DOHH2 (cell line): ENCODE data around the gene RGS9BP.

Source experiments
- H3F3A ChIP-seq: fragments of 200-600 bp; sonication (generic), shearing (Covaris generic); 2 replicates; pipeline ENCODE4 v1.6.0; 2016; ENCODE audit warnings: antibody characterized with exemption, mild to moderate bottlenecking; ENCODE audit not compliant: control insufficient read depth, insufficient read depth
- H3K27ac ChIP-seq: fragments of 200-600 bp; sonication (generic); 2 replicates; pipeline ENCODE4 v1.5.1; 2014; ENCODE audit warnings: low read depth, mild to moderate bottlenecking, low read length, moderate library complexity
- H3K27me3 ChIP-seq: fragments of 200-600 bp; sonication (generic); 2 replicates; pipeline ENCODE4 v1.6.1; 2014; ENCODE audit warnings: mild to moderate bottlenecking, low read length, mixed read lengths; ENCODE audit not compliant: control insufficient read depth
- H3K36me3 ChIP-seq: fragments of 200-600 bp; sonication (generic); 2 replicates; pipeline ENCODE4 v1.6.1; 2014; ENCODE audit warnings: mild to moderate bottlenecking, low read length, moderate library complexity, mixed read lengths; ENCODE audit not compliant: control insufficient read depth
- H3K4me1 ChIP-seq: fragments of 200-600 bp; sonication (generic); 2 replicates; pipeline ENCODE4 v1.6.1; 2014; ENCODE audit warnings: mild to moderate bottlenecking, low read length, mixed read lengths; ENCODE audit not compliant: control insufficient read depth
- H3K4me2 ChIP-seq: fragments of 200-600 bp; sonication (generic); 2 replicates; pipeline ENCODE4 v1.6.0; 2014; ENCODE audit warnings: mild to moderate bottlenecking, low read length, moderate library complexity
- H3K4me3 ChIP-seq: fragments of 200-600 bp; sonication (generic); 2 replicates; pipeline ENCODE4 v1.5.1; 2014; ENCODE audit warnings: mild to moderate bottlenecking, low read length, mixed read lengths
- H3K79me2 ChIP-seq: fragments of 200-600 bp; sonication (generic); 2 replicates; pipeline ENCODE4 v1.6.1; 2014; ENCODE audit warnings: mild to moderate bottlenecking, low read length, mixed read lengths; ENCODE audit not compliant: control insufficient read depth
- H3K9me2 ChIP-seq: fragments of 200-600 bp; sonication (generic); replicated peaks from 2 replicates; pipeline ENCODE4 v1.6.1; 2014; ENCODE audit warnings: mild to moderate bottlenecking, low read length, mixed read lengths; ENCODE audit not compliant: control insufficient read depth
- H3K9me3 ChIP-seq: fragments of 200-600 bp; sonication (generic); 2 replicates; pipeline ENCODE4 v1.6.1; 2014; ENCODE audit warnings: antibody characterized with exemption, low read length, mixed read lengths; ENCODE audit not compliant: control insufficient read depth, insufficient read depth
- H4K20me1 ChIP-seq: fragments of 200-600 bp; sonication (generic); 2 replicates; pipeline ENCODE4 v1.6.0; 2014; ENCODE audit warnings: low read depth, mild to moderate bottlenecking, antibody characterized with exemption, low read length, moderate library complexity; ENCODE audit not compliant: control insufficient read depth, insufficient read depth
- CTCF ChIP-seq: fragments of 200-600 bp; sonication (generic); IDR thresholded peaks from one replicate; pipeline ENCODE4 v1.5.1; 2014; ENCODE audit warnings: antibody characterized with exemption, mild to moderate bottlenecking, low read depth, low read length; ENCODE audit not compliant: poor library complexity, severe bottlenecking
- EZH2phosphoT487 ChIP-seq: fragments of 200-600 bp; sonication (generic); IDR thresholded peaks from 2 replicates; pipeline ENCODE4 v1.6.1; 2017; ENCODE audit warnings: borderline replicate concordance, mild to moderate bottlenecking, antibody characterized with exemption, low read length, moderate library complexity, mixed read lengths

The RGS9BP gene

GRCh38 chr19:32630338-32630737 lies 45.3 kb upstream of the RGS9BP start:
- H3K27ac ChIP-seq: no peak overlapping the region
- no peaks in the 10 kb centered on the region for H4K20me1 ChIP-seq
- no peak overlapping the region for H3K4me2 ChIP-seq
- peaks cover 14% of the 10 kb centered on the region for H3K36me3 ChIP-seq
- no peaks in the 10 kb centered on the region for H3K27me3 ChIP-seq
- H3K4me3 ChIP-seq: no peak overlapping the region
- H3K9me3 ChIP-seq: no peaks in the 10 kb centered on the region
- TF ChIP-seq EZH2phosphoT487 (no peak), CTCF (no peak)
- H3K4me1 ChIP-seq: no peaks in the 10 kb centered on the region
- H3K9me2 ChIP-seq: no peaks in the 10 kb centered on the region
- H3F3A ChIP-seq: no peaks in the 10 kb centered on the region
- no peaks in the 10 kb centered on the region for H3K79me2 ChIP-seq

GRCh38 chr19:32631381-32631780 lies 44.3 kb upstream of the RGS9BP start:
- peaks cover 22% of the 10 kb centered on the region for H3K36me3 ChIP-seq
- TF ChIP-seq CTCF: no peak
- TF ChIP-seq EZH2phosphoT487: no peak
- H3K4me3 ChIP-seq: no peak overlapping the region
- no peaks in the 10 kb centered on the region for H3K9me2 ChIP-seq
- no peaks in the 10 kb centered on the region for H3F3A ChIP-seq
- H4K20me1 ChIP-seq: no peaks in the 10 kb centered on the region
- no peaks in the 10 kb centered on the region for H3K9me3 ChIP-seq
- H3K27ac ChIP-seq: no peak overlapping the region
- no peak overlapping the region for H3K4me2 ChIP-seq
- H3K4me1 ChIP-seq: no peaks in the 10 kb centered on the region
- H3K79me2 ChIP-seq: no peaks in the 10 kb centered on the region
- no peaks in the 10 kb centered on the region for H3K27me3 ChIP-seq

- no peaks in the 10 kb centered on the region for H3K9me3 ChIP-seq
- H3K36me3 ChIP-seq: peaks cover 40% of the 10 kb centered on the region
These were observed 38.2 kb upstream of the RGS9BP start for GRCh38 chr19:32637480-32637879.

More at GRCh38 chr19:32637480-32637879, 38.2 kb upstream of the RGS9BP start:
- Histone ChIP-seq H3K4me3 (no peak overlapping the region), H3F3A (no peaks in the 10 kb centered on the region), H3K79me2 (no peaks in the 10 kb centered on the region), H3K4me1 (no peaks in the 10 kb centered on the region), H3K27ac (no peak overlapping the region), H3K27me3 (no peaks in the 10 kb centered on the region), H4K20me1 (no peaks in the 10 kb centered on the region), H3K4me2 (no peak overlapping the region), H3K9me2 (no peaks in the 10 kb centered on the region)
- TF ChIP-seq CTCF (no peak), EZH2phosphoT487 (no peak)
